PC-3 (cell line): ENCODE data around the gene NPAS2. TPM values are rescaled to one million over a fixed set of nuclear protein-coding genes. Genes with fewer than 3 reads are reported as not detected.
A peak's percentile ranks its signal among the peaks of the same experiment; 100 is the strongest.

ENCODE experiments used
- ATAC-seq: fragments of 200-7000 bp; cut with Tn5 transposase; 2 replicates; pipeline ENCODE4 v1.9.1; 2020; ENCODE audit warnings: mild to moderate bottlenecking, moderate library complexity
- BruUV-seq: library from RNA; stranded (reverse); fragments of 400-500 nt; replicated peaks from 2 replicates; lab custom pipeline; 2021; lab: Mats Ljungman, UMichigan
- CTCF ChIA-PET: fragments of 300-600 bp; sonication (Branson Sonifier 250); formaldehyde crosslinking; loops from one replicate; lab custom pipeline; 2022; ENCODE audit warnings: antibody characterized with exemption; lab: Charles Lee
- POLR2A ChIA-PET: fragments of 300-600 bp; sonication (Branson Sonifier 250); formaldehyde crosslinking; loops from one replicate; lab custom pipeline; 2022; ENCODE audit warnings: antibody characterized with exemption; ENCODE audit not compliant: unreplicated experiment; lab: Charles Lee
- DNase-seq: peaks from one replicate; pipeline ENCODE4 v3.0.0-alpha.2; 2015
- H2AFZ ChIP-seq: fragments of 300-600 bp; sonication (generic); 2 replicates; pipeline ENCODE4 v1.6.0; 2016; ENCODE audit warnings: antibody characterized with exemption, low read length
- H3F3A ChIP-seq: fragments of 300-600 bp; sonication (generic); one replicate; pipeline ENCODE4 v1.6.0; 2017; ENCODE audit warnings: antibody characterized with exemption, low read length, control low read depth, mild to moderate bottlenecking; ENCODE audit not compliant: unreplicated experiment
- H3K27ac ChIP-seq: fragments of 300-600 bp; sonication (generic); 2 replicates; pipeline ENCODE4 v1.5.1; 2016; ENCODE audit warnings: mild to moderate bottlenecking, low read length
- H3K27me3 ChIP-seq: fragments of 300-600 bp; sonication (generic); 2 replicates; pipeline ENCODE4 v1.6.1; 2016; ENCODE audit warnings: low read length, mixed read lengths
- H3K36me3 ChIP-seq: fragments of 300-600 bp; sonication (generic); 2 replicates; pipeline ENCODE4 v1.6.1; 2016; ENCODE audit warnings: low read depth, mixed run types, low read length, mixed read lengths
- H3K4me1 ChIP-seq: fragments of 300-600 bp; sonication (generic); 2 replicates; pipeline ENCODE4 v1.5.1; 2016; ENCODE audit warnings: low read length; ENCODE audit not compliant: insufficient read depth
- H3K4me2 ChIP-seq: fragments of 300-600 bp; sonication (generic); 2 replicates; pipeline ENCODE4 v1.6.0; 2016; ENCODE audit warnings: low read length
- H3K4me3 ChIP-seq: fragments of 300-600 bp; sonication (generic); 2 replicates; pipeline ENCODE4 v1.5.1; 2016; ENCODE audit warnings: mild to moderate bottlenecking, low read length, mixed read lengths
- H3K79me2 ChIP-seq: fragments of 300-600 bp; sonication (generic); 2 replicates; pipeline ENCODE4 v1.6.1; 2017; ENCODE audit warnings: low read length, mixed read lengths
- H3K9ac ChIP-seq: fragments of 300-600 bp; sonication (generic); 2 replicates; pipeline ENCODE4 v1.6.0; 2016; ENCODE audit warnings: mild to moderate bottlenecking, low read length
- H3K9me2 ChIP-seq: fragments of 300-600 bp; sonication (generic); replicated peaks from 2 replicates; pipeline ENCODE4 v1.6.1; 2016; ENCODE audit warnings: mixed run types, low read length, mixed read lengths
- H3K9me3 ChIP-seq: fragments of 300-600 bp; sonication (generic); 2 replicates; pipeline ENCODE4 v1.6.1; 2016; ENCODE audit warnings: low read length, mixed read lengths
- H4K20me1 ChIP-seq: fragments of 300-600 bp; sonication (generic); 2 replicates; pipeline ENCODE4 v1.6.1; 2016; ENCODE audit warnings: low read length, mixed read lengths
- EZH2 ChIP-seq: fragments of 300-600 bp; sonication (generic); IDR thresholded peaks from one replicate; pipeline ENCODE4 v1.6.1; 2017; ENCODE audit warnings: antibody characterized with exemption, mild to moderate bottlenecking, low read length; ENCODE audit not compliant: unreplicated experiment
- EZH2phosphoT487 ChIP-seq: fragments of 300-600 bp; sonication (generic); IDR thresholded peaks from 2 replicates; pipeline ENCODE4 v1.6.1; 2018; ENCODE audit warnings: mild to moderate bottlenecking, antibody characterized with exemption, low read length, borderline replicate concordance
- intact Hi-C: fragments of 100-400 bp; cut with micrococcal nuclease; formaldehyde crosslinking; loops from 2 replicates; pipeline ENCODE4 v1.9.0; 2023
- total RNA-seq: library from RNA; depleted of rRNA; stranded (reverse); fragments of >200 nt; gene quantifications from 2 replicates; pipeline ENCODE4 v1.2.3, GENCODE V29; 2014
- TF ChIP-seq, protein P1 (sequence below): fragments of 300-600 bp; sonication (generic); conservative IDR thresholded peaks from 2 replicates; pipeline ENCODE4 v1.5.1; 2017; ENCODE audit warnings: antibody characterized with exemption, low read depth, mild to moderate bottlenecking, low read length

The NPAS2 gene
- total RNA-seq, 1 experiment from 2014 or later, result 55.4 TPM

DNA sequence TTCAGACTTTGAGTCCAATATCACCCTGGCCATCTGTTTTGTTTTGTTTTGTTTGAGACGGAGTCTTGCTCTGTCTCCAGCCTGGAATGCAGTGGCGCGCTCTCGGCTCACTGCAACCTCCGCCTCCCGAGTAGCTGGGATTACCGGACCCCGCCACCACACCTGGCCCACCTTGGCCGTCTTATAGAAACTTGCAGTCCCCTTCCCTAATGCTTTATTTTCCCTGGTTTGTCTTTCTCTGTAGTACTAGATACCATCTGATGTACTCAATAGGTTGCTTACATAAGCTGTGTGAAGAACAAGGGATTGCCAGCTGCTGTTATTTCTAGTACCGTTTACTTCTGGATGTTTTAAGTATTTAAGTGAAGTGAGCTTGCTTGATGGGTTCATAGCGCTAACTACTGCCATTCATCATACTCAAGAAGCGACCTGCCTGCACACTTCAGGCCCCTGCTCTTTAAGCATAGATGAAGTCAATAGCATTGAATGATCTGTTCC, 183.4 kb downstream of the NPAS2 start:
- H3K9me2 ChIP-seq, result no peaks in the 10 kb centered on the region
- ChIA-PET POLR2A (no interaction called here), CTCF (interaction anchor here (1.4 kb wide), 1 partner anchor 409 kb away, joined by 3 read pairs; no protein-coding TSS in a partner anchor)
- DNase-seq (no peak), ATAC-seq (no peak)
- peak overlapping the region; percentile 96 for H3K4me2 ChIP-seq
- no peaks in the 10 kb centered on the region for H3K27me3 ChIP-seq
- H3K36me3 ChIP-seq, result peaks cover 57% of the 10 kb centered on the region
- intact Hi-C loops, result no loop called here
- peaks cover 16% of the 10 kb centered on the region for H3K4me1 ChIP-seq
- H3K4me3 ChIP-seq, result peak overlapping the region; percentile 98
- peaks cover 44% of the 10 kb centered on the region for H4K20me1 ChIP-seq
- peaks cover 3% of the 10 kb centered on the region for H3F3A ChIP-seq
- no peak overlapping the region for H2AFZ ChIP-seq
- TF ChIP-seq EZH2 (no peak), EZH2phosphoT487 (no peak)
- TF ChIP-seq, protein P1, sequence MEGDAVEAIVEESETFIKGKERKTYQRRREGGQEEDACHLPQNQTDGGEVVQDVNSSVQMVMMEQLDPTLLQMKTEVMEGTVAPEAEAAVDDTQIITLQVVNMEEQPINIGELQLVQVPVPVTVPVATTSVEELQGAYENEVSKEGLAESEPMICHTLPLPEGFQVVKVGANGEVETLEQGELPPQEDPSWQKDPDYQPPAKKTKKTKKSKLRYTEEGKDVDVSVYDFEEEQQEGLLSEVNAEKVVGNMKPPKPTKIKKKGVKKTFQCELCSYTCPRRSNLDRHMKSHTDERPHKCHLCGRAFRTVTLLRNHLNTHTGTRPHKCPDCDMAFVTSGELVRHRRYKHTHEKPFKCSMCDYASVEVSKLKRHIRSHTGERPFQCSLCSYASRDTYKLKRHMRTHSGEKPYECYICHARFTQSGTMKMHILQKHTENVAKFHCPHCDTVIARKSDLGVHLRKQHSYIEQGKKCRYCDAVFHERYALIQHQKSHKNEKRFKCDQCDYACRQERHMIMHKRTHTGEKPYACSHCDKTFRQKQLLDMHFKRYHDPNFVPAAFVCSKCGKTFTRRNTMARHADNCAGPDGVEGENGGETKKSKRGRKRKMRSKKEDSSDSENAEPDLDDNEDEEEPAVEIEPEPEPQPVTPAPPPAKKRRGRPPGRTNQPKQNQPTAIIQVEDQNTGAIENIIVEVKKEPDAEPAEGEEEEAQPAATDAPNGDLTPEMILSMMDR, result no peak
- peaks cover 39% of the 10 kb centered on the region for H3K79me2 ChIP-seq
- peak overlapping the region; percentile 41; the same call in 1 of the 2 replicates for H3K27ac ChIP-seq
- H3K9me3 ChIP-seq, result no peaks in the 10 kb centered on the region
- no TSS peak for BruUV-seq
- H3K9ac ChIP-seq, result peak overlapping the region; percentile 98

DNA sequence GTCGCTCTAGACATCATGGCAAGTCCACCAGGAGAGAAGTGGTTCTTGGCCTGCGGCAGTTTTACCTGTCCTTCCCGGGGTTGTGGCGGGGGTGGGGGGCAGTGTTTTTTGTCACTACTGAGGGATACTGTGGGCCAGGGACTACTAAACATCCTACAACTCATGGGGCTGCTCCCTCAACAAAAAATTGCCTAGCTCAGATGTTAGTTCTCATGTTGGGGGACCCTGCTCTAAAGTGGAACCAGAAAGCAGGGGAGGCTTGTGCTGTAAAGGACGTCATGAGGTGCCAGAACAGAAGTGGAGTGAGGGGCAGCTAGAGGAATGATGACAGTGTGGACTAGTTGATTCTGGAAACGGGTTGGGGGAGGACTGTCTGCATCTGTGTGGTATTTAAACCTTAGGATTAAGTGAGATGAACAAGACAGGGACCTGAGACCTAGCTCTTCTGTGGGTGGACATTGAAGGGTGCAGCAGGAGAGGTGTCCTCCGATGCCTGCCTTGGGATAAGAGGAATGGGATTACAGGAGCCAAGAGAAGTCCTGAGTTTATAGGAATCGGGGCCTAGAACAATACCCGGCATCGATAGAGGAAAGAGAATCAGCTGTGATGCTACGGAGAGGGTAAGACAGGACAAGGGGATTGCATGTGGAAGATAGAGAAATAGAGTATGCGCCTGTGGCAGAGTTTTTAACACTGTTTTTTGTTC, 184.8 kb downstream of the NPAS2 start:
- Histone ChIP-seq H3K4me1 (peaks cover 16% of the 10 kb centered on the region), H2AFZ (no peak overlapping the region), H3K4me3 (peak overlapping the region; percentile 98; the same call in 1 of the 2 replicates), H3K27ac (no peak overlapping the region), H3K9me3 (no peaks in the 10 kb centered on the region), H4K20me1 (peaks cover 44% of the 10 kb centered on the region), H3K9me2 (no peaks in the 10 kb centered on the region), H3K4me2 (peak overlapping the region; percentile 96; the same call in 1 of the 2 replicates), H3K27me3 (no peaks in the 10 kb centered on the region), H3F3A (peaks cover 3% of the 10 kb centered on the region), H3K9ac (no peak overlapping the region), H3K36me3 (peaks cover 60% of the 10 kb centered on the region), H3K79me2 (peaks cover 39% of the 10 kb centered on the region)
- ATAC-seq (no peak), DNase-seq (no peak)
- BruUV-seq, result no TSS peak
- TF ChIP-seq EZH2phosphoT487 (no peak), EZH2 (no peak)
- TF ChIP-seq, protein P1, result no peak
- intact Hi-C loops, result no loop called here
- ChIA-PET CTCF (no interaction called here), POLR2A (interaction anchor here (0.6 kb wide), 1 partner anchor 202 kb away, joined by 3 read pairs; no protein-coding TSS in a partner anchor)
